Renal cortical epithelial cell (primary cell): Measurements from ENCODE around the gene KRT10. TPM values are rescaled to one million over a fixed set of nuclear protein-coding genes. Genes with fewer than 3 reads are reported as not detected.

Experiments
- DNase-seq: peaks from one replicate; pipeline ENCODE4 v3.0.0-alpha.2; 2011; ENCODE audit warnings: low read depth
- total RNA-seq: library from RNA; depleted of rRNA; stranded (reverse); fragments of >200 nt; gene quantifications from 2 replicates; pipeline ENCODE4 v1.2.3, GENCODE V29; 2014

The KRT10 gene
- total RNA-seq, 1 donor from 2014 or later = 4.6 TPM

DNA sequence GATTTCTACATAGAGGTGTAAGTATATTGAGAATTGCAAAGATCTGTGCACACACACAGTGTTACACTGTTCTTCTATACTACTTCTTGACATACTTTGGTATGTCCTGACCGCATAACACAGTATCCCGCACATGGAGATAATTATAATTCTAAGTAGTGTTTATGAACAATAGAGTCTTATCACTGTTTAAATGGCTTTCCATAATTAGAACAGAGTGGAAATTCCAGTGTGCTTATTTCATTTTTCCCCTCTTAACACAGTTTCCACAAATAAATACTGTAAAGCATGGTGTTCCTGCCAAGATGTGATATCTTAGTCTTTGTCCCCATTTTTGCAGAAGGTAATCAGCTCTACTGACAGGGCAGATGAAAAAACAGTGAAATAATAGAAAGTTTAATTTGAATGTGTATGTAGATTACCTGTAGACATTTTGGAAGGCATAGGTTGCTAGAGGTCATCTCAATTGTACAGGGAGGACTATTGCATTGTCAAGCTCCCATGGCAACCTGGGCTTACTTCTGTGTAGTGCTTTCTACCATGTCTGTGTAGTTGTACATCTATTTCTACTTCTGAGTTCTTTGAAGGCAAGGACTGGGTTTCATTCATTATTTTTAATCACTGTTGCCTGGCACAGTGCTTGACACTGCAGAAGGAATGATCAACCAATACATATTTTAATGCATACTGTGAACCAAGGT lies 12.5 kb downstream of the KRT10 start:
- no peak for DNase-seq

DNA sequence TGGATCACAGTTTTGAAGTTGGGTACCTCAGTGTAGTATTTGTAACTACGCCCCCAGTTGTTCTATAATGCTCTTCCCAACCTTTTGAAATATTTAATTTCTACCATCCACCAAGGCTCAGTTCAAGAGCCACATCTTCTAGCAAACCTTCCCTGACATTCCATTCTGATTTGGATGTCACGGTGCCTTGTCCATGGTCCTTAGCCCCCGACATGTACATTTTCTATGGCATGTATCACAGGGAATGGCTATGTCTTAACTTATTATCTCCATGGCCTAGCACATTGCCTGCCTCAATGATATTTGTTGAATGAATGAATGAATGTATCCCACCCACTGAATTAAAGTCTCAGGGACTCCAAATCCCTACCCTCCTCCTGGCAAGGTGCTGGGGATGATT lies 16.3 kb downstream of the KRT10 start:
- DNase-seq = no peak

DNA sequence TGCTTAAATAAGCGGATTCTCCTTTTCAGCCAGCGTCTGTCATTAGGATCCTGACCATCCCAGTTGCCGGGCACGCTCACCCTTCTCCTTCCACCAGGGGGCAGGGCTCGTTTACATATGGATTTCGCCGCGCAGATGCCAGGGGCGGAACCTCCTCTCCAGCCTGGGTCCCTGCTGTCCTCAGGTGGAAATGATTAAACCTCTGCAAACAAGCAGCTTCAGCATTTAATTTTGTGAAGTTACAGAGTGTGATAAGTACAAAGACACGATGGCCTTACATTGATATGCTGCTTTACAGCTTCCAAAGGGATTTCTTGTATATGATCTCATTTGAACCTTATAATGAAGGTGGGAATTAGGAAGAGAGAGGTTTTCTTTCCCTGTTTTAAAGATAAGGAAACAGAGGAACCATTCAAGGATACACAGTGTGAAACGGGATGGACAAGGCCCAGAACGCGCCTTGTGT lies 18.8 kb downstream of the KRT10 start:
- DNase-seq = peak; percentile 58

- no peak for DNase-seq
Measured at GRCh38 chr17:40801157-40801556, 21.3 kb downstream of the KRT10 start.

DNA sequence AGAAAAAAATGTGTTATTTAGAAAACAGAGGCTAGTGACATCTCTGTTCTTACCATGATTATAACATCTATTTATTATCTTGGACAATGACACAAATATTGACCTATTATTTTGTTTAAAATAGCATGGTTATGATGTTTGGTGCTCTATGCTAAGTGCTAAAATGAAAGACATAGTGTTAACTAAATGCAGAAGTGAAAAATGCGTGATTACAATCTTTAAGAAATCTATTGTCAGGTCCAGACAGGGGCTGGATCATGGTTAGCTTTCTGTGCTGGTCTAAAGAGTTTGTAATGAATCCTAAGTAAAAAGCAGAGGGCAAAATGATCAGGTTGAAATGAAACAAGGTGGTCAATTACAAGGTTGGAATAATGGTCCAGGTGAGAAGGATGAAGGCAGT lies 22.0 kb downstream of the KRT10 start:
- DNase-seq = no peak

GRCh38 chr17:40799859-40800258 lies 22.6 kb downstream of the KRT10 start, which contains the start of gene KRT28:
KRT28 (minus strand) TSS chr17:40799959; CDS start chr17:40799893, 66 bp downstream.
- DNase-seq = no peak

GRCh38 chr17:40796846-40797245 lies 25.6 kb downstream of the KRT10 start:
- no peak for DNase-seq

- DNase-seq = no peak
Measured at GRCh38 chr17:40795019-40795667, 27.3 kb downstream of the KRT10 start.

DNA sequence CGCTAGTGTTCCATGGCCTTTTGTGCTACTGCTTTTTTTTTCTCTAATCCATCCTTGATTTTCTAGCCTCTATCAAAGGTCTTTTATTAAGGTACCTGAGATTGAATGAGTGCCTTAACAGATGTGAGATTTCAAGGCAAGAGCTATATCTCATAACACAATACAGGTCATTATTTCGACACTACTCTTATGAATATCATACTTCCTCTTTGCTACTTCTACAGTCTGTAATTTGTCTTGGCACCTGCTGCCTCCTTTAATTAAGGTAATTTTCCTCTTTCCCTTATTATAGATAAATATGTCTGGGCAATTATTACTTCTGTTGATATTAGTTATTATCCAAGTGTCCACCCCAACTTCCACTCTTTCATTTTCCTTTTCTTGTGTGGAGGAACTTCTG lies 27.9 kb downstream of the KRT10 start:
- DNase-seq = no peak

DNA sequence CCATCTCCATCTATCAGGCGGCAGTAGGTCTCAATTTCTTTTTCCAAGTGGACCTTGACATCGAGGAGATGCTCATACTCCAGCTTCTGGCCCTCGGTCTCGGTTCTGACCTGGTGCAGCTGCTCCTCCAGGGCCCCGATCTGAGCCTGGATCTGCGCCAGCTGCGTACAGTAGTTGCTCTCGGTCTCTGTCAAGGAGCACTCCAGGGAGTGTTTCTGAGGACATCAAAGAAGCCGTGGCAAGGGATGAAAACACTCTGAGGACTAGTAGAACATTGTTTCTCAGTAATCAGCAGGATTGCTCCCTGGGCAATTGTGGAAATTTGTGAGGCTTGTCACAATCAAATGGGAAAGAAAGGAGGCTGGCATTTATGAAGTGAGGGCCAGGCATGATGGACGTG lies 28.6 kb downstream of the KRT10 start:
- no peak for DNase-seq

DNA sequence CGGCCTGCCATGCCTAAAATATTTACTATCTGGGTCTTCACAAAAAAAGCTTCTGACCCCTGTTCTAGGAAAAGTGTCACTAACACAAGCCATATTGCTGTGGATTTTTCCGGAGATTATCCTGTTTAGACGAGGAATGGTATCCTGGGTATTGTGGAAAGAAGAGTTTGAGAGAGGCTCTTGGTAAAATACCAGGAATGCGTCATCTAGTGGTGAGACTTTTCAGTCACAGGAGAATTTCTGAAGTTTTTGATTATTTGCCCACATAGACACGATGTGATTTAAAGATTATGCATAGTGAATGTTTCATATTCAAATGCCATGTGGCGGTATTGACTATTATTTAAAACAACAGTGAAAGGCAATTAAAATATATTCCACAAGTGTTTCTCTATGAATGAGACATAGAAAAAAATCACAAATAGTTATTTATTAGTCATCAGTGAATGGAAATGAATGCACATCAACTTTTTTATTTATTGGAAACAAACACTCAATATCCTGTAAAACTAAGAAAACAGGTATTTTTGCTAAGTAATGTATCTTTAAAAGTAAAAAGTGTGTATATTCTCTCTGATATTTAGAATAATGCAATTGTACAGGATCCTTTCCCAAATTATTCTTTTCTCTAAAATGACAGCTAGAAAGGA lies 30.5 kb downstream of the KRT10 start:
- DNase-seq = peak; percentile 71

DNA sequence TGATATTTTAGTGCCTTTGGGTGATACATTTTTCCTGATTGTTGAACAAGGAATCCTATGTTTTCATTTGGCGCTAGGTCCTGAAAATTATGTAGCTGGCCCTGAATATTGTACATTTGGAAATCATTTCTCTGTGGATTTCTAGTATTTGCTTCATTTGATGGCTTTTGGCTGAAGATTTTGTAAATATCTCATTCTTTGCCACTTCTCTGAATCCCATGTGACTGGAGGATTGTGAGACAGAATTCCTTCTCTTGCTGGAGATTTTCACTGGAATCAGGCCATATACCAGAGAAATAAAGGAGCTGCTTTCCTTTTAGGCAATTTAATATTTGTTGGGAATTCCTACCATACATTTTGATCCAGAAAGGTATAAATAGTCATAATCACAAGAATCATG lies 31.3 kb downstream of the KRT10 start:
- DNase-seq = no peak

GRCh38 chr17:40782450-40782849 lies 40.0 kb downstream of the KRT10 start, which contains the start of gene KRT27:
KRT27 (minus strand) TSS chr17:40782550; CDS start chr17:40782493, 57 bp downstream.
- DNase-seq = no peak

DNA sequence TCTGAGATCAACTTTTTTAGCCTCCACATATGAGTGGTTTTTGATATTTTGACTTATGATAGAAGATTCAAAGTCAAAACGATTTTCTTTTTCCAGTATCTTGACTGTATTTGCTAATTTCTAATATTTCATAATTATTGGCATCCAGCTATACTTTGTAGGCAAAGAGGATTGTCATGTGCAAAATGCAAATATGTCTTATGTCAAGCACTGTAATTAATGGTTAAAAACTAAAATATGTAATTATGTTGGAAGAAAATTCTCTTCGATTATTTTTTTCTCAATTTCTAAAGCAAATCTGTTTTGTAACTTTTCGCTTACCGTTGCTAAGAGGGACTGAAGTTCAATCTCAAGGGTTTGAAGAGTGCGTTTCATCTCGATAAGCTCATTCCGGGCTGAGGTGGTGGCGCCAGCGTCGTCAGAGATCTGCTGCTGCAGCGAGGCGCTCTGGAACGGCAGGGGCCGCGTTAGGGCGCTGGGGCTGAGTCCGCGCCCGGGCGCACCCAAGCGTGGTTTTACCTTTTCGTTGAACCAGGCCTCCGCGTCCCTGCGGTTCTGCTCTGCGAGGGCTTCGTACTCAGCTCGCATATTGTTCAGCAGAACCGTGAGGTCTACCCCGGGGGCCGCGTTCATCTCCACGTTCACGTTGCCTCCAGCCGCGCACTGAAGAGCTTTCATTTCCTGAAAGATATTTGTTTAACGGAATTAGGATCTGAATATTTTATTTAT lies 43.1 kb downstream of the KRT10 start:
- no peak for DNase-seq

DNA sequence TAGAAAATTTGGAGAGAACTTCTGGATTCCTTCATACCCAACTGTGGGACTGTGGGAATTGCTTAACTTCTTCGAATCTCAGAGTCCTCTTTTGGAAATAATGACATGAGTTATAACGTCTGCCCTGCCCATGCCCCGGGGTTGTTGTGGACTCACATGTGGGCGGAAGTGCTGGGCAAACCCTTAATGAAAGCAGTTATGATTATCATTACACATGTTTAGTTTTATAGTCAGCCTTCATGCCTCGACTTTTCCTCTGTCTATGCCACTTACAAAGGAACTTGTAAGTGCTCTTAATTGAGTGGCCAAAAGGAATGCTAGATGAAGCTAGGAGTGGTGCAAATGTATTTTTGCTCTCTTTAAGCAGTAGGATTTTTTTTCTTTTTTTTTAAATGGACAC lies 44.0 kb downstream of the KRT10 start:
- DNase-seq = no peak

DNA sequence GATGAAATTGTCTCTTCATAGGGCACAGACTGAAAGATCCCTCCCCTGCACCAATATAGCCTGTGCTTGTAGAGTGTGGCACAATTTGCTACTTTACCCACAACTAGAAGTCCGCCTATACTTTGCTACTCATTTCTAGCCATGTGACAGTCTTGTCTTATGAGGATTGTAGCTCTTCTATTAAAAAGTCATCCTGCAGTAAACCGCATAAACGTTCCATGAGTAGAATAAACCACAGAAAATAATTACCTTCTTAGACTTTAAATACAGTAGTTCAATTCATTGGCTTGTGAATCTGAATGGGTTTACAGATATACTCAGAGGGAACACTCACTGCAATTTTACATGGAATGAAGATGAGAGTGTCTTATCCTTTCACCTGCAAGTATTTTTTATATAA lies 44.4 kb downstream of the KRT10 start:
- DNase-seq = no peak

- no peak for DNase-seq
Measured at GRCh38 chr17:40777459-40777858, 45.0 kb downstream of the KRT10 start.

- DNase-seq = no peak
Measured at GRCh38 chr17:40775945-40776344, 46.5 kb downstream of the KRT10 start.

DNA sequence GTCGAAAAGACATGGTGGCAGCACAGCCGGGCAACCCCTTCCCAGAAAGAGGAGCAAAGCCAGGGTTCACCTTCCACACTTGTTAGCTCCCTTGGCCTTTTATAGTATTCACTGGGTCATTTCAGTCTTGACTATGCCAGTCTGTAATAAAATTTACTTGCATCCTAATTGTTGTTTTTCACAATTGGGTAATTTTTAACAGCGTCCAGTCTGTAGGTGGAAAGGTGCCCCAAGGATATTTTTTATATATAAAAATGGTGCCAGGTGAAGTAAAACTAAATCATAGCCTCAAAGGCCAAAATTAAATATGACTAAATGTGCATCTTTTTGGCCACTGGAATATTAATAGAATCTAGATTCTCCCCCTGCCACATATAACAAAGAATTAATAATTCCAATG lies 50.3 kb downstream of the KRT10 start, which contains the start of gene KRT26:
KRT26 (minus strand) TSS at position 101 of the 400 bp plus-strand sequence; CDS start at position 13, 88 bp downstream.
- DNase-seq = no peak
